Naive thymus-derived CD4-positive, alpha-beta T cell (primary cell): ENCODE results near the gene KRT4. TPM values are rescaled to one million over a fixed set of nuclear protein-coding genes. Genes with fewer than 3 reads are reported as not detected.

ENCODE experiments used
- ATAC-seq: fragments of 150-1000 bp; cut with Tn5 transposase; 2 replicates; pipeline ENCODE4 v1.10.0; 2021; ENCODE audit warnings: mild to moderate bottlenecking, moderate library complexity
- CTCF ChIA-PET: fragments of 350-600 bp; sonication (Branson Sonifier 250); formaldehyde crosslinking; loops from one replicate; lab custom pipeline; 2021; ENCODE audit warnings: antibody characterized with exemption; lab: Charles Lee
- POLR2A ChIA-PET: fragments of 350-600 bp; sonication (Branson Sonifier 250); formaldehyde crosslinking; loops from one replicate; lab custom pipeline; 2021; ENCODE audit warnings: antibody characterized with exemption, inconsistent platforms; lab: Charles Lee
- DNase-seq, 9 donors: peaks; one replicate each; pipeline versions ENCODE4 v3.0.0 to v3.0.0-alpha.2; 2020 to 2022; ENCODE audit warnings: mixed read lengths in 1 of 9
- H3K27ac ChIP-seq: one replicate; pipeline ENCODE4 v1.7.0; 2013; ENCODE audit warnings: mild to moderate bottlenecking, low read depth, low read length, moderate library complexity
- H3K27me3 ChIP-seq, 2 donors: one replicate each; pipeline ENCODE4 v1.7.0; 2013; ENCODE audit warnings: low read length in 2 of 2, mild to moderate bottlenecking in 2 of 2, moderate library complexity in 2 of 2; ENCODE audit not compliant: control insufficient read depth in 2 of 2, insufficient read depth in 2 of 2
- H3K36me3 ChIP-seq, 3 experiments: 1 replicate in 2 of 3; 2 replicates in 1 of 3; pipeline ENCODE4 v1.7.0; 2013; ENCODE audit warnings: low read length in 3 of 3, mild to moderate bottlenecking in 3 of 3, moderate library complexity in 1 of 3; ENCODE audit not compliant: insufficient read depth in 3 of 3, control insufficient read depth in 2 of 3
- H3K4me1 ChIP-seq, 2 donors: one replicate each; pipeline ENCODE4 v1.7.0; 2013; ENCODE audit warnings: low read length in 2 of 2, mild to moderate bottlenecking in 2 of 2, moderate library complexity in 1 of 2; ENCODE audit not compliant: control insufficient read depth in 2 of 2, insufficient read depth in 2 of 2
- H3K4me3 ChIP-seq: 2 replicates; pipeline ENCODE4 v1.7.0; 2013; ENCODE audit warnings: mild to moderate bottlenecking, low read length
- H3K9me3 ChIP-seq, 3 experiments: 1 replicate in 2 of 3; 2 replicates in 1 of 3; pipeline ENCODE4 v1.7.0; 2013; ENCODE audit warnings: low read length in 3 of 3; ENCODE audit not compliant: control insufficient read depth in 2 of 3
- H3K27ac Mint-ChIP-seq, 9 donors: one replicate each; pipeline ENCODE4 v1.8.0; 2020 to 2022; ENCODE audit warnings: mixed read lengths in 9 of 9, mild to moderate bottlenecking in 8 of 9, moderate library complexity in 5 of 9, inconsistent platforms in 2 of 9
- H3K27me3 Mint-ChIP-seq, 5 donors: one replicate each; pipeline ENCODE4 v1.8.0; 2021 to 2022; ENCODE audit warnings: mixed read lengths in 5 of 5, mild to moderate bottlenecking in 1 of 5
- H3K36me3 Mint-ChIP-seq, 5 donors: one replicate each; pipeline ENCODE4 v1.8.0; 2020 to 2022; ENCODE audit warnings: mixed read lengths in 5 of 5, mild to moderate bottlenecking in 3 of 5, inconsistent platforms in 1 of 5
- H3K4me1 Mint-ChIP-seq, 7 donors: one replicate each; pipeline ENCODE4 v1.8.0; 2020 to 2022; ENCODE audit warnings: mixed read lengths in 7 of 7, mild to moderate bottlenecking in 3 of 7, inconsistent platforms in 1 of 7
- H3K4me3 Mint-ChIP-seq, 10 donors: one replicate each; pipeline ENCODE4 v1.8.0; 2020 to 2022; ENCODE audit warnings: mild to moderate bottlenecking in 10 of 10, mixed read lengths in 10 of 10, moderate library complexity in 6 of 10, inconsistent platforms in 2 of 10
- H3K9me3 Mint-ChIP-seq, 11 donors: one replicate each; pipeline ENCODE4 v1.8.0; 2020 to 2022; ENCODE audit warnings: mixed read lengths in 11 of 11, mild to moderate bottlenecking in 4 of 11, inconsistent platforms in 1 of 11, moderate library complexity in 1 of 11
- intact Hi-C, 2 donors: fragments of 100-400 bp; cut with micrococcal nuclease; formaldehyde crosslinking; loops; one replicate each; pipeline ENCODE4 v1.15.1; 2023
- polyA plus RNA-seq, 2 donors: library from polyadenylated mRNA; unstranded; fragments of 300-500 nt; fragmentation: Illumina TruSeq; gene quantifications; one replicate each; pipeline ENCODE4 v1.2.3, GENCODE V29; 2021
- total RNA-seq, 6 experiments: library from RNA in 5 of 6; stranded (reverse) in 5 of 6; gene quantifications; 1 replicate in 5 of 6; 2 replicates in 1 of 6; pipeline ENCODE4 v1.2.3 and lab custom pipeline; 2021 to 2026

Gene KRT4
- total and polyA plus RNA-seq, 7 experiments from 2014 or later = not detected

GRCh38 chr12:52834727-52835001 lies 20.7 kb upstream of the KRT4 start:
- ATAC-seq (no peak), DNase-seq (no peak)
- Mint-ChIP-seq H3K27me3 (peaks cover 0 to 5% (median 0%) of the 10 kb centered on the region in 5 donors), H3K27ac (no peak overlapping the region), H3K4me3 (no peak overlapping the region), H3K36me3 (no peaks in the 10 kb centered on the region), H3K9me3 (peaks cover 0 to 4% (median 0%) of the 10 kb centered on the region in 11 donors), H3K4me1 (peaks cover 16 to 31% (median 23%) of the 10 kb centered on the region in 7 donors)
- intact Hi-C loops = no loop called here
- H3K9me3 ChIP-seq = no peaks in the 10 kb centered on the region
- H3K4me1 ChIP-seq = no peaks in the 10 kb centered on the region
- H3K36me3 ChIP-seq = no peaks in the 10 kb centered on the region
- H3K27me3 ChIP-seq = no peaks in the 10 kb centered on the region
- ChIA-PET POLR2A (no interaction called here), CTCF (no interaction called here)
- no peak overlapping the region for H3K4me3 ChIP-seq
- no peak overlapping the region for H3K27ac ChIP-seq

- H3K27ac ChIP-seq = no peak within 1 kb of the TSS
- H3K27me3 ChIP-seq = no peaks in the 10 kb centered on the region
- Mint-ChIP-seq H3K4me3 (no peak within 1 kb of the TSS), H3K27ac (peak within 1 kb of the TSS in 2 of 9 donors; percentile 49 to 92), H3K4me1 (peaks cover 19 to 33% (median 23%) of the 10 kb centered on the region in 7 donors), H3K9me3 (peaks cover 0 to 4% (median 0%) of the 10 kb centered on the region in 11 donors), H3K36me3 (no peaks in the 10 kb centered on the region), H3K27me3 (peaks cover 0 to under 1% (median 0%) of the 10 kb centered on the region in 5 donors)
- ChIA-PET CTCF (no interaction called here), POLR2A (no interaction called here)
- no peaks in the 10 kb centered on the region for H3K9me3 ChIP-seq
- no peaks in the 10 kb centered on the region for H3K4me1 ChIP-seq
- ATAC-seq (no peak), DNase-seq (no peak)
- H3K36me3 ChIP-seq = no peaks in the 10 kb centered on the region
- intact Hi-C loops = no loop called here
- H3K4me3 ChIP-seq = no peak within 1 kb of the TSS
Measured at GRCh38 chr12:52833922-52834726, 20.2 kb upstream of the KRT4 start, which contains the start of gene KRT79. TSS of gene KRT79 (minus strand) at chr12:52834311. CDS start at chr12:52834260, 51 bp downstream.

GRCh38 chr12:52832985-52833905 lies 19.3 kb upstream of the KRT4 start:
- Mint-ChIP-seq H3K9me3 (peaks cover 0 to 4% (median 0%) of the 10 kb centered on the region in 11 donors), H3K27me3 (no peaks in the 10 kb centered on the region), H3K4me3 (no peak overlapping the region), H3K27ac (peak overlapping the region in 1 of 9 donors; percentile 74), H3K36me3 (no peaks in the 10 kb centered on the region), H3K4me1 (peaks cover 17 to 37% (median 30%) of the 10 kb centered on the region in 7 donors)
- ATAC-seq (no peak), DNase-seq (no peak)
- CTCF ChIA-PET = no interaction called here
- Histone ChIP-seq H3K36me3 (no peaks in the 10 kb centered on the region), H3K4me1 (no peaks in the 10 kb centered on the region), H3K27ac (no peak overlapping the region), H3K4me3 (no peak overlapping the region), H3K27me3 (no peaks in the 10 kb centered on the region), H3K9me3 (no peaks in the 10 kb centered on the region)
- POLR2A ChIA-PET = interaction anchor here (1.2 kb wide), 1 partner anchor 24 kb away, joined by 3 read pairs; no protein-coding TSS in a partner anchor
- intact Hi-C loops = no loop called here

- peaks cover 0 to 4% (median 0%) of the 10 kb centered on the region in 11 donors for H3K9me3 Mint-ChIP-seq
- Histone ChIP-seq H3K27me3 (no peaks in the 10 kb centered on the region), H3K4me1 (no peaks in the 10 kb centered on the region), H3K9me3 (no peaks in the 10 kb centered on the region), H3K36me3 (no peaks in the 10 kb centered on the region), H3K27ac (no peak overlapping the region), H3K4me3 (no peak overlapping the region)
- ChIA-PET CTCF (no interaction called here), POLR2A (interaction anchor here (0.8 to 1.2 kb wide), 2 partner anchors 24 to 946 kb away, joined by 3 read pairs; no protein-coding TSS in a partner anchor)
- H3K4me1 Mint-ChIP-seq = peaks cover 17 to 37% (median 29%) of the 10 kb centered on the region in 7 donors
- H3K4me3 Mint-ChIP-seq = no peak overlapping the region
- H3K36me3 Mint-ChIP-seq = no peaks in the 10 kb centered on the region
- ATAC-seq = no peak
- DNase-seq = no peak
- H3K27ac Mint-ChIP-seq = no peak overlapping the region
- intact Hi-C loops = no loop called here
- no peaks in the 10 kb centered on the region for H3K27me3 Mint-ChIP-seq
Measured at GRCh38 chr12:52832451-52832850, 18.5 kb upstream of the KRT4 start.

- DNase-seq (no peak), ATAC-seq (no peak)
- Histone ChIP-seq H3K27me3 (no peaks in the 10 kb centered on the region), H3K27ac (no peak overlapping the region), H3K4me1 (no peaks in the 10 kb centered on the region), H3K4me3 (no peak overlapping the region), H3K9me3 (no peaks in the 10 kb centered on the region), H3K36me3 (no peaks in the 10 kb centered on the region)
- H3K9me3 Mint-ChIP-seq = peaks cover 0 to 4% (median 0%) of the 10 kb centered on the region in 11 donors
- no peak overlapping the region for H3K4me3 Mint-ChIP-seq
- H3K27ac Mint-ChIP-seq = peak overlapping the region in 2 of 9 donors; percentile 7 to 23
- CTCF ChIA-PET = interaction anchor here (0.9 to 1.0 kb wide), 3 partner anchors 50 to 246 kb away, joined by 3 to 5 read pairs (median 3); no protein-coding TSS in a partner anchor
- peaks cover 8 to 27% (median 18%) of the 10 kb centered on the region in 7 donors for H3K4me1 Mint-ChIP-seq
- no peaks in the 10 kb centered on the region for H3K36me3 Mint-ChIP-seq
- intact Hi-C loops = no loop called here
- POLR2A ChIA-PET = no interaction called here
- H3K27me3 Mint-ChIP-seq = no peaks in the 10 kb centered on the region
Measured at GRCh38 chr12:52831251-52831650, 17.3 kb upstream of the KRT4 start.

GRCh38 chr12:52829986-52830770 lies 16.3 kb upstream of the KRT4 start:
- DNase-seq (no peak), ATAC-seq (no peak)
- Mint-ChIP-seq H3K36me3 (no peaks in the 10 kb centered on the region), H3K9me3 (peaks cover 0 to 4% (median 0%) of the 10 kb centered on the region in 11 donors), H3K4me3 (no peak overlapping the region), H3K27me3 (no peaks in the 10 kb centered on the region), H3K4me1 (peaks cover 1 to 16% (median 12%) of the 10 kb centered on the region in 7 donors), H3K27ac (peak overlapping the region in 2 of 9 donors; percentile 44 to 46)
- no peak overlapping the region for H3K27ac ChIP-seq
- no peaks in the 10 kb centered on the region for H3K4me1 ChIP-seq
- ChIA-PET CTCF (interaction anchor here (1.0 to 2.0 kb wide), 3 partner anchors 41 to 245 kb away, joined by 3 to 10 read pairs (median 3); no protein-coding TSS in a partner anchor), POLR2A (no interaction called here)
- intact Hi-C loops = no loop called here
- H3K4me3 ChIP-seq = no peak overlapping the region
- no peaks in the 10 kb centered on the region for H3K9me3 ChIP-seq
- H3K27me3 ChIP-seq = no peaks in the 10 kb centered on the region
- no peaks in the 10 kb centered on the region for H3K36me3 ChIP-seq
